ENCODE results near the gene SPIRE1.
"Not testable (repeated sequence)": the region's sequence is repeated elsewhere in the genome, so short reads cannot be mapped to it uniquely, and the experiment has no call there.

Gene SPIRE1

GRCh38 chr18:12637393-12637792 is 20.5 kb downstream of the SPIRE1 start:
- Histone ChIP-seq H3K27me3 (ENCODE audit: insufficient read depth, low read length, poor library complexity) (no peaks in the 10 kb centered on the region), H4K5ac (ENCODE audit: low read length) (no peak overlapping the region), H3K4me2 (ENCODE audit: low read length) (no peak overlapping the region), H3K4ac (ENCODE audit: low read depth, low read length) (no peak overlapping the region), H3K56ac (ENCODE audit: low read length) (no peak overlapping the region), H3K27ac (ENCODE audit: low read depth, low read length) (no peak overlapping the region), H3K79me2 (ENCODE audit: control insufficient read depth, insufficient read depth, low read length) (no peaks in the 10 kb centered on the region), H4K8ac (ENCODE audit: low read depth, low read length) (no peak overlapping the region), H3K4me1 (ENCODE audit: control insufficient read depth, low read depth, low read length) (no peaks in the 10 kb centered on the region), H2BK15ac (replicated peaks; ENCODE audit: low read depth) (no peak overlapping the region), H3K23ac (ENCODE audit: low read length) (no peak overlapping the region), H2AK5ac (ENCODE audit: low read length) (no peak overlapping the region), H2BK5ac (ENCODE audit: low read length) (no peak overlapping the region), H3K18ac (ENCODE audit: low read length) (no peak overlapping the region), H3K9ac (ENCODE audit: low read length) (no peak overlapping the region), H3K79me1 (ENCODE audit: low read length) (no peaks in the 10 kb centered on the region), H2BK120ac (ENCODE audit: low read depth, low read length) (no peak overlapping the region), H3K36me3 (ENCODE audit: control insufficient read depth, insufficient read depth, low read length) (no peaks in the 10 kb centered on the region), H3K4me3 (ENCODE audit: low read length) (no peak overlapping the region)
- no CpG with 5 or more reads among the region's 3 CpGs for WGBS (ENCODE audit: extremely low coverage, insufficient coverage, low lambda C conversion rate)
- peak; percentile 20 for DNase-seq

DNA sequence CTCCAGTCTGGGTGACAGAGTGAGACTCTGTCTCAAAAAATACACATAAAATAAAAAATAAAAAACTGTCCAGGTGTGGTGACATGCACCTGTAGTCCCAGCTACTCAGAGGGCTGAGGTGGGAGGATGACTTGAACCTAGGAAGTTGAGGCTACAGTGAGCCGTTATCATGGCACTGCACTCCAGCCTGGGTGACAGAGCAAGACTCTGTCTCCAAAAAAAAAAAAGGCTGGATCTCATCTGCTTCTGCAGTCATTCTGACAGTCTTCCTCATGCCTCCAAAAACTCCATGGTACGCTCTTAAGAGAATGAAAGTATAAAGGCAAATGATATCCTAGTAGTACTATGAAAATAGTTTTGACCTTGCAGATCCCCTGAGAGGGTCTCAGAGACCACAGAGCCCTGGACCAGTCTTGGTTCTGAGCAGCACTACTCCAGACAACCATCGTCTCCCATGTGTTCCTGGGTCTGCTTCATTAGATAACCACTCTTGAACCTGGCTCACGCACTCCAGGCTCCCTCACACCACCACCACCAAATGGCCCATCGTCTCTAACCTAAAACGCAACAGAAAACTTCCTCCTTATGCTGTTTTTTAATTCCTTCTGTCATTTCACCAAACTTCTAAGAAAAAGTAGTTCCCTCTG is 26.0 kb downstream of the SPIRE1 start:
- Histone ChIP-seq H3K18ac (ENCODE audit: low read length) (no peak overlapping the region), H3K4me3 (ENCODE audit: low read length) (no peak overlapping the region), H3K27me3 (ENCODE audit: insufficient read depth, low read length, poor library complexity) (no peaks in the 10 kb centered on the region), H3K79me1 (ENCODE audit: low read length) (no peaks in the 10 kb centered on the region), H4K8ac (ENCODE audit: low read depth, low read length) (no peak overlapping the region), H3K56ac (ENCODE audit: low read length) (no peak overlapping the region), H2BK15ac (replicated peaks; ENCODE audit: low read depth) (no peak overlapping the region), H2AK5ac (ENCODE audit: low read length) (no peak overlapping the region), H3K4me1 (ENCODE audit: control insufficient read depth, low read depth, low read length) (no peaks in the 10 kb centered on the region), H3K9ac (ENCODE audit: low read length) (no peak overlapping the region), H3K4ac (ENCODE audit: low read depth, low read length) (no peak overlapping the region), H3K23ac (ENCODE audit: low read length) (no peak overlapping the region), H2BK120ac (ENCODE audit: low read depth, low read length) (no peak overlapping the region), H3K4me2 (ENCODE audit: low read length) (no peak overlapping the region), H3K36me3 (ENCODE audit: control insufficient read depth, insufficient read depth, low read length) (no peaks in the 10 kb centered on the region), H3K27ac (ENCODE audit: low read depth, low read length) (no peak overlapping the region), H2BK5ac (ENCODE audit: low read length) (no peak overlapping the region), H3K79me2 (ENCODE audit: control insufficient read depth, insufficient read depth, low read length) (no peaks in the 10 kb centered on the region), H4K5ac (ENCODE audit: low read length) (no peak overlapping the region)
- no CpG with 5 or more reads among the region's 6 CpGs for WGBS (ENCODE audit: extremely low coverage, insufficient coverage, low lambda C conversion rate)
- DNase-seq, result peak; percentile 45

- Histone ChIP-seq H4K5ac (ENCODE audit: low read length) (no peak overlapping the region), H3K9ac (ENCODE audit: low read length) (no peak overlapping the region), H2BK5ac (ENCODE audit: low read length) (no peak overlapping the region), H3K56ac (ENCODE audit: low read length) (no peak overlapping the region), H3K4me3 (ENCODE audit: low read length) (no peak overlapping the region), H4K8ac (ENCODE audit: low read depth, low read length) (no peak overlapping the region), H3K23ac (ENCODE audit: low read length) (no peak overlapping the region), H3K79me1 (ENCODE audit: low read length) (no peaks in the 10 kb centered on the region), H3K27me3 (ENCODE audit: insufficient read depth, low read length, poor library complexity) (no peaks in the 10 kb centered on the region), H3K36me3 (ENCODE audit: control insufficient read depth, insufficient read depth, low read length) (no peaks in the 10 kb centered on the region), H3K18ac (ENCODE audit: low read length) (no peak overlapping the region), H3K4me2 (ENCODE audit: low read length) (no peak overlapping the region), H3K4ac (ENCODE audit: low read depth, low read length) (no peak overlapping the region), H2AK5ac (ENCODE audit: low read length) (no peak overlapping the region), H2BK15ac (replicated peaks; ENCODE audit: low read depth) (no peak overlapping the region), H2BK120ac (ENCODE audit: low read depth, low read length) (no peak overlapping the region), H3K27ac (ENCODE audit: low read depth, low read length) (no peak overlapping the region), H3K4me1 (ENCODE audit: control insufficient read depth, low read depth, low read length) (no peaks in the 10 kb centered on the region), H3K79me2 (ENCODE audit: control insufficient read depth, insufficient read depth, low read length) (no peaks in the 10 kb centered on the region)
- no peak for DNase-seq
- no CpG with 5 or more reads among the region's 7 CpGs for WGBS (ENCODE audit: extremely low coverage, insufficient coverage, low lambda C conversion rate)
Measured at GRCh38 chr18:12630136-12630535, 27.8 kb downstream of the SPIRE1 start.

DNA sequence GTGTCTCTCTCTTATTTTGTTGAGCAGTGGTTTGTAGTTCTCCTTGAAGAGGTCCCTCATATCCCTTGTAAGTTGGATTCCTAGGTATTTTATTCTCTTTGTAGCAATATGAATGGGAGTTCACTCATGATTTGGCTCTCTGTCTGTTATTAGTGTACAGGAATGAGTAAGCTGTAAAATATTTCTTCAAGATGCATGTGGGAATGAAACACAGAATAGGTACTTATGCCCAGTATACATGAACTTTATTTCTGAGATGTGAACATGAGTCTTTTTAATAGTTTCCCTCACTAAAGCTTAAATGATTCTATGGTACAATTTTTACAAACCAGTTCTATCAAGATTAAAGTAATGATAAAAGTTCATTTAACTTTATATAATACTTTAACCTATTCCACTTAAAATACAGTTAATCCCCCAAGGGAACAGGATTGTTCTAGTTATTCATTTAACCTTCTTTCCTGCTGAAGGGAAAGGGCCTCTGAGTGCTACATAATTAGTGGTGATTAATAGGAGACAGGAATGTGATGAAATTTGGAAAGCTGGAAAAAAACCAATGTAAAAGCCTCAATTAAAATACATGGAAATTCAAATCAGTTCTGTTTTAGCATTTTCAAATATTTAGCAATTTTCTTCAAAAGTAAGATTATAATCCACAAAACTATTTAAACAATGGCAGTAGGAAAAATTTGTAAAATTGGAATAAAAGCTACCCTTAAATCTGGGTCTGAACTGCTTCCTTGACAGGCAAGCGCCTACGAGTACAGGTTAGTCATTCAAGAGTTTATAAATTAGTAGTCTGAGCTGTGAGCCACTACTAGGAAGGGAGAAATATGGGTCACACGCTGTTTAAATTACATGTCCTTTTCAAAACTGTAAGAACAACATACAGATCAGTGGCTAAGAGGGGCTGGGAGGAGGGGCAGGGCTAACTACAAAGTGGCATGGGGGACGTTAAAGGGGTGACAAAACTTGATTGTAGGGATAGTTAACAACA is 28.9 kb downstream of the SPIRE1 start:
- Histone ChIP-seq H4K8ac (ENCODE audit: low read depth, low read length) (no peak overlapping the region), H3K79me1 (ENCODE audit: low read length) (no peaks in the 10 kb centered on the region), H3K4ac (ENCODE audit: low read depth, low read length) (no peak overlapping the region), H3K4me2 (ENCODE audit: low read length) (no peak overlapping the region), H3K9ac (ENCODE audit: low read length) (no peak overlapping the region), H2BK120ac (ENCODE audit: low read depth, low read length) (no peak overlapping the region), H2BK5ac (ENCODE audit: low read length) (no peak overlapping the region), H3K27ac (ENCODE audit: low read depth, low read length) (no peak overlapping the region), H2AK5ac (ENCODE audit: low read length) (no peak overlapping the region), H3K18ac (ENCODE audit: low read length) (no peak overlapping the region), H3K79me2 (ENCODE audit: control insufficient read depth, insufficient read depth, low read length) (no peaks in the 10 kb centered on the region), H4K5ac (ENCODE audit: low read length) (no peak overlapping the region), H3K4me1 (ENCODE audit: control insufficient read depth, low read depth, low read length) (no peaks in the 10 kb centered on the region), H3K27me3 (ENCODE audit: insufficient read depth, low read length, poor library complexity) (no peaks in the 10 kb centered on the region), H3K23ac (ENCODE audit: low read length) (no peak overlapping the region), H2BK15ac (replicated peaks; ENCODE audit: low read depth) (no peak overlapping the region), H3K56ac (ENCODE audit: low read length) (no peak overlapping the region), H3K4me3 (ENCODE audit: low read length) (no peak overlapping the region), H3K36me3 (ENCODE audit: control insufficient read depth, insufficient read depth, low read length) (no peaks in the 10 kb centered on the region)
- WGBS (ENCODE audit: extremely low coverage, insufficient coverage, low lambda C conversion rate), result no CpG with 5 or more reads among the region's 4 CpGs
- DNase-seq, result no peak

GRCh38 chr18:12627199-12627598 is 30.7 kb downstream of the SPIRE1 start:
- H3K23ac ChIP-seq (ENCODE audit: low read length); H3K36me3 ChIP-seq (ENCODE audit: control insufficient read depth, insufficient read depth, low read length); H3K27me3 ChIP-seq (ENCODE audit: insufficient read depth, low read length, poor library complexity); H3K4me1 ChIP-seq (ENCODE audit: control insufficient read depth, low read depth, low read length); H3K4me2 ChIP-seq (ENCODE audit: low read length); H3K56ac ChIP-seq (ENCODE audit: low read length); DNase-seq; H3K4ac ChIP-seq (ENCODE audit: low read depth, low read length); H2BK15ac ChIP-seq (replicated peaks; ENCODE audit: low read depth); H4K5ac ChIP-seq (ENCODE audit: low read length); H3K18ac ChIP-seq (ENCODE audit: low read length); H3K9ac ChIP-seq (ENCODE audit: low read length); H3K79me2 ChIP-seq (ENCODE audit: control insufficient read depth, insufficient read depth, low read length); H2BK120ac ChIP-seq (ENCODE audit: low read depth, low read length); H3K4me3 ChIP-seq (ENCODE audit: low read length); H4K8ac ChIP-seq (ENCODE audit: low read depth, low read length); H2BK5ac ChIP-seq (ENCODE audit: low read length); H3K27ac ChIP-seq (ENCODE audit: low read depth, low read length); H2AK5ac ChIP-seq (ENCODE audit: low read length); H3K79me1 ChIP-seq (ENCODE audit: low read length): not testable (repeated sequence)
- no CpG with 5 or more reads among the region's 3 CpGs for WGBS (ENCODE audit: extremely low coverage, insufficient coverage, low lambda C conversion rate)

Data from mesendoderm (in vitro differentiated cells).